GM23338 (cell line): ENCODE measurements around the gene ZHX3. TPM values are rescaled to one million over a fixed set of nuclear protein-coding genes. Genes with fewer than 3 reads are reported as not detected.

Source experiments
- ATAC-seq: fragments of 200-7000 bp; cut with Tn5 transposase; 3 replicates; pipeline ENCODE4 v1.9.1; 2020
- DNase-seq: peaks from one replicate; pipeline ENCODE4 v3.0.0-alpha.2; 2015; ENCODE audit warnings: low spot score
- H2AFZ ChIP-seq: fragments of 200-600 bp; sonication (generic); 2 replicates; pipeline ENCODE4 v1.8.0; 2016; ENCODE audit warnings: antibody characterized with exemption, mild to moderate bottlenecking, moderate library complexity
- H3F3A ChIP-seq: fragments of 200-600 bp; sonication (generic); replicated peaks from 2 replicates; pipeline ENCODE4 v1.8.0; 2017; ENCODE audit warnings: antibody characterized with exemption, mixed run types, low read depth
- H3K27ac ChIP-seq: fragments of 200-600 bp; sonication (generic); 2 replicates; pipeline ENCODE4 v1.6.1; 2016; ENCODE audit warnings: low read depth
- H3K27me3 ChIP-seq: fragments of 200-600 bp; sonication (generic); 2 replicates; pipeline ENCODE4 v1.8.0; 2016; ENCODE audit warnings: mild to moderate bottlenecking, mixed run types, moderate library complexity; ENCODE audit not compliant: insufficient read depth
- H3K36me3 ChIP-seq: fragments of 200-600 bp; sonication (generic); 2 replicates; pipeline ENCODE4 v1.8.0; 2016; ENCODE audit warnings: mild to moderate bottlenecking; ENCODE audit not compliant: insufficient read depth
- H3K4me1 ChIP-seq: fragments of 200-600 bp; sonication (generic); 2 replicates; pipeline ENCODE4 v1.8.0; 2016; ENCODE audit warnings: mild to moderate bottlenecking, moderate library complexity; ENCODE audit not compliant: insufficient read depth
- H3K4me2 ChIP-seq: fragments of 200-600 bp; sonication (generic); 2 replicates; pipeline ENCODE4 v1.7.1; 2017; ENCODE audit warnings: mixed run types
- H3K4me3 ChIP-seq: fragments of 200-600 bp; sonication (generic); 2 replicates; pipeline ENCODE4 v1.6.1; 2016; ENCODE audit warnings: mixed run types
- H3K79me2 ChIP-seq: fragments of 200-600 bp; sonication (generic); replicated peaks from 2 replicates; pipeline ENCODE4 v1.8.0; 2017; ENCODE audit warnings: mild to moderate bottlenecking; ENCODE audit not compliant: insufficient read depth
- H3K9me2 ChIP-seq: fragments of 200-600 bp; sonication (generic); 2 replicates; pipeline ENCODE4 v1.8.0; 2017; ENCODE audit not compliant: insufficient read depth
- H4K20me1 ChIP-seq: fragments of 200-600 bp; sonication (generic); replicated peaks from 2 replicates; pipeline ENCODE4 v1.8.0; 2017; ENCODE audit warnings: mild to moderate bottlenecking; ENCODE audit not compliant: insufficient read depth
- H3K27ac Mint-ChIP-seq: 2 replicates; pipeline ENCODE4 v1.8.0; 2020; ENCODE audit warnings: inconsistent platforms, mild to moderate bottlenecking, moderate library complexity, mixed read lengths
- H3K27me3 Mint-ChIP-seq: 3 replicates; pipeline ENCODE4 v1.8.0; 2022; ENCODE audit warnings: low read depth, mild to moderate bottlenecking, moderate library complexity, mixed read lengths, inconsistent platforms; ENCODE audit not compliant: insufficient read depth, poor library complexity
- H3K36me3 Mint-ChIP-seq: 3 replicates; pipeline ENCODE4 v1.8.0; 2021; ENCODE audit warnings: low read depth, mild to moderate bottlenecking, inconsistent platforms, moderate library complexity, mixed read lengths
- H3K4me1 Mint-ChIP-seq: 3 replicates; pipeline ENCODE4 v1.8.0; 2020; ENCODE audit warnings: mild to moderate bottlenecking, inconsistent platforms, mixed read lengths
- H3K4me3 Mint-ChIP-seq: 3 replicates; pipeline ENCODE4 v1.8.0; 2021; ENCODE audit warnings: moderate library complexity, mild to moderate bottlenecking, inconsistent platforms, mixed read lengths
- H3K9me3 Mint-ChIP-seq: 3 replicates; pipeline ENCODE4 v1.8.0; 2020; ENCODE audit warnings: moderate library complexity, mild to moderate bottlenecking, inconsistent platforms, mixed read lengths
- CREB1 ChIP-seq: fragments of 250-450 bp; sonication (Bioruptor Pico); IDR thresholded peaks from 2 replicates; pipeline ENCODE4 v1.5.0; 2020; ENCODE audit warnings: low read depth, mild to moderate bottlenecking, moderate library complexity
- EZH2 ChIP-seq: fragments of 200-600 bp; sonication (generic); IDR thresholded peaks from one replicate; pipeline ENCODE4 v1.8.0; 2017; ENCODE audit warnings: antibody characterized with exemption, mild to moderate bottlenecking, low read depth; ENCODE audit not compliant: unreplicated experiment
- EZH2phosphoT487 ChIP-seq: fragments of 200-600 bp; sonication (generic); IDR thresholded peaks from one replicate; pipeline ENCODE4 v1.8.1; 2018; ENCODE audit warnings: antibody characterized with exemption; ENCODE audit not compliant: unreplicated experiment
- JUNB ChIP-seq: IDR thresholded peaks from one replicate; pipeline ENCODE4 v1.6.1; 2016; ENCODE audit warnings: antibody characterized with exemption; ENCODE audit not compliant: unreplicated experiment
- NANOG ChIP-seq: IDR thresholded peaks from 2 replicates; pipeline ENCODE4 v1.6.1; 2016; ENCODE audit warnings: antibody characterized with exemption, borderline replicate concordance
- STAT1 ChIP-seq: IDR thresholded peaks from one replicate; pipeline ENCODE4 v1.6.1; 2016; ENCODE audit warnings: antibody characterized with exemption; ENCODE audit not compliant: unreplicated experiment
- ZNF114 ChIP-seq: fragments of 250-450 bp; sonication (Bioruptor Pico); IDR thresholded peaks from 2 replicates; pipeline ENCODE4 v1.5.0; 2020; ENCODE audit warnings: mild to moderate bottlenecking, moderate library complexity
- ZNF331 ChIP-seq: fragments of 250-450 bp; sonication (Bioruptor Pico); IDR thresholded peaks from 2 replicates; pipeline ENCODE4 v1.5.0; 2020; ENCODE audit warnings: low read depth, mild to moderate bottlenecking, moderate library complexity
- polyA plus RNA-seq: library from polyadenylated mRNA; unstranded; fragments of >200 nt; fragmentation: Nextera tagmentation; extraction: Ambion mirVana; gene quantifications from 2 replicates; pipeline ENCODE4 v1.2.1, GENCODE V29; 2016
- total RNA-seq: library from RNA; depleted of rRNA; stranded (reverse); fragments of >200 nt; shearing (Covaris generic); gene quantifications from 2 replicates; pipeline ENCODE4 v1.2.3, GENCODE V29; 2014
- TF ChIP-seq, protein P1 (sequence below): IDR thresholded peaks from one replicate; pipeline ENCODE4 v1.6.1; 2018; ENCODE audit warnings: antibody characterized with exemption; ENCODE audit not compliant: unreplicated experiment
- TF ChIP-seq, protein P2 (sequence below), 2 experiments: fragments of 200-600 bp in 1 of 2; sonication (generic) in 1 of 2; conservative IDR thresholded peaks; 2 replicates each; pipeline versions ENCODE4 v1.5.1 to v1.6.1; 2016 to 2017; ENCODE audit warnings: antibody characterized with exemption in 2 of 2, low read depth in 2 of 2, mild to moderate bottlenecking in 2 of 2, moderate library complexity in 1 of 2
- TF ChIP-seq, protein P3 (sequence below): IDR thresholded peaks from 2 replicates; pipeline ENCODE4 v1.6.1; 2016; ENCODE audit warnings: antibody characterized with exemption

ZHX3 gene
- total and polyA plus RNA-seq, 2 experiments from 2014 or later: 1.7 to 2.8 TPM

DNA sequence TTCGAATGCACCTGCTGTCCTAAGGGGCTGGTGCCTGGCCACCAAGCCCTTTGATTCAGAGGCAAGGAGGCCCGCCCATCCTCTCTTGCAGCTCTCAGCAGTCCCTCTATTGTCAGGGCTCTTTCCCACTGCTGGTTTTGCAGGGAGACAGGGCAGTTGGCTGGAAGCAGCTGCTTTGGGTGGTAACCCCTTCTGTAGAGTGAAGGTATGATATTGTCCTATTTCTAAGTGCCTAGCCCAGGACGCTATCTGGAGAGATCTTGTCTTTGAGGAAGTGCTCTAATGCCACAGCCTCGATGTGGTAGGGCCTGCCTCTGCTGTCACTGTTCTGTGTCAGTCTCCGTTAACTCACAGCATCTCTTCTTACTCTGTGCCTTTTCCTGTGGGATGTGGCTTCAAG lies 174.6 kb downstream of the ZHX3 start:
- H3K27ac ChIP-seq: no peak overlapping the region
- H3K9me2 ChIP-seq: no peaks in the 10 kb centered on the region
- H3K36me3 ChIP-seq: no peaks in the 10 kb centered on the region
- DNase-seq (no peak), ATAC-seq (no peak)
- peaks cover 100% of the 10 kb centered on the region for H3K79me2 ChIP-seq
- peaks cover 39% of the 10 kb centered on the region for H3K4me1 ChIP-seq
- Mint-ChIP-seq H3K9me3 (no peaks in the 10 kb centered on the region), H3K36me3 (peaks cover 29% of the 10 kb centered on the region), H3K27me3 (peaks cover 5% of the 10 kb centered on the region), H3K4me1 (peaks cover 65% of the 10 kb centered on the region), H3K27ac (no peak overlapping the region; the same call in 1 of the 2 replicates), H3K4me3 (no peak overlapping the region; the same call in 2 of the 3 replicates)
- no peaks in the 10 kb centered on the region for H3K27me3 ChIP-seq
- H2AFZ ChIP-seq: no peak overlapping the region
- H3K4me3 ChIP-seq: no peak overlapping the region
- H3K4me2 ChIP-seq: no peak overlapping the region
- H4K20me1 ChIP-seq: peaks cover 72% of the 10 kb centered on the region
- H3F3A ChIP-seq: no peaks in the 10 kb centered on the region
- TF ChIP-seq EZH2 (no peak), NANOG (no peak), ZNF331 (CRISPR knock-in tag) (no peak), EZH2phosphoT487 (no peak), CREB1 (no peak), STAT1 (no peak)
- TF ChIP-seq, protein P1, sequence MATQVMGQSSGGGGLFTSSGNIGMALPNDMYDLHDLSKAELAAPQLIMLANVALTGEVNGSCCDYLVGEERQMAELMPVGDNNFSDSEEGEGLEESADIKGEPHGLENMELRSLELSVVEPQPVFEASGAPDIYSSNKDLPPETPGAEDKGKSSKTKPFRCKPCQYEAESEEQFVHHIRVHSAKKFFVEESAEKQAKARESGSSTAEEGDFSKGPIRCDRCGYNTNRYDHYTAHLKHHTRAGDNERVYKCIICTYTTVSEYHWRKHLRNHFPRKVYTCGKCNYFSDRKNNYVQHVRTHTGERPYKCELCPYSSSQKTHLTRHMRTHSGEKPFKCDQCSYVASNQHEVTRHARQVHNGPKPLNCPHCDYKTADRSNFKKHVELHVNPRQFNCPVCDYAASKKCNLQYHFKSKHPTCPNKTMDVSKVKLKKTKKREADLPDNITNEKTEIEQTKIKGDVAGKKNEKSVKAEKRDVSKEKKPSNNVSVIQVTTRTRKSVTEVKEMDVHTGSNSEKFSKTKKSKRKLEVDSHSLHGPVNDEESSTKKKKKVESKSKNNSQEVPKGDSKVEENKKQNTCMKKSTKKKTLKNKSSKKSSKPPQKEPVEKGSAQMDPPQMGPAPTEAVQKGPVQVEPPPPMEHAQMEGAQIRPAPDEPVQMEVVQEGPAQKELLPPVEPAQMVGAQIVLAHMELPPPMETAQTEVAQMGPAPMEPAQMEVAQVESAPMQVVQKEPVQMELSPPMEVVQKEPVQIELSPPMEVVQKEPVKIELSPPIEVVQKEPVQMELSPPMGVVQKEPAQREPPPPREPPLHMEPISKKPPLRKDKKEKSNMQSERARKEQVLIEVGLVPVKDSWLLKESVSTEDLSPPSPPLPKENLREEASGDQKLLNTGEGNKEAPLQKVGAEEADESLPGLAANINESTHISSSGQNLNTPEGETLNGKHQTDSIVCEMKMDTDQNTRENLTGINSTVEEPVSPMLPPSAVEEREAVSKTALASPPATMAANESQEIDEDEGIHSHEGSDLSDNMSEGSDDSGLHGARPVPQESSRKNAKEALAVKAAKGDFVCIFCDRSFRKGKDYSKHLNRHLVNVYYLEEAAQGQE: no peak
- TF ChIP-seq, protein P2, sequence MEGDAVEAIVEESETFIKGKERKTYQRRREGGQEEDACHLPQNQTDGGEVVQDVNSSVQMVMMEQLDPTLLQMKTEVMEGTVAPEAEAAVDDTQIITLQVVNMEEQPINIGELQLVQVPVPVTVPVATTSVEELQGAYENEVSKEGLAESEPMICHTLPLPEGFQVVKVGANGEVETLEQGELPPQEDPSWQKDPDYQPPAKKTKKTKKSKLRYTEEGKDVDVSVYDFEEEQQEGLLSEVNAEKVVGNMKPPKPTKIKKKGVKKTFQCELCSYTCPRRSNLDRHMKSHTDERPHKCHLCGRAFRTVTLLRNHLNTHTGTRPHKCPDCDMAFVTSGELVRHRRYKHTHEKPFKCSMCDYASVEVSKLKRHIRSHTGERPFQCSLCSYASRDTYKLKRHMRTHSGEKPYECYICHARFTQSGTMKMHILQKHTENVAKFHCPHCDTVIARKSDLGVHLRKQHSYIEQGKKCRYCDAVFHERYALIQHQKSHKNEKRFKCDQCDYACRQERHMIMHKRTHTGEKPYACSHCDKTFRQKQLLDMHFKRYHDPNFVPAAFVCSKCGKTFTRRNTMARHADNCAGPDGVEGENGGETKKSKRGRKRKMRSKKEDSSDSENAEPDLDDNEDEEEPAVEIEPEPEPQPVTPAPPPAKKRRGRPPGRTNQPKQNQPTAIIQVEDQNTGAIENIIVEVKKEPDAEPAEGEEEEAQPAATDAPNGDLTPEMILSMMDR (conservative IDR thresholded peaks at IDR 0.05; ENCODE audit: low read depth in 2 of 2): no peak
- TF ChIP-seq, protein P3, sequence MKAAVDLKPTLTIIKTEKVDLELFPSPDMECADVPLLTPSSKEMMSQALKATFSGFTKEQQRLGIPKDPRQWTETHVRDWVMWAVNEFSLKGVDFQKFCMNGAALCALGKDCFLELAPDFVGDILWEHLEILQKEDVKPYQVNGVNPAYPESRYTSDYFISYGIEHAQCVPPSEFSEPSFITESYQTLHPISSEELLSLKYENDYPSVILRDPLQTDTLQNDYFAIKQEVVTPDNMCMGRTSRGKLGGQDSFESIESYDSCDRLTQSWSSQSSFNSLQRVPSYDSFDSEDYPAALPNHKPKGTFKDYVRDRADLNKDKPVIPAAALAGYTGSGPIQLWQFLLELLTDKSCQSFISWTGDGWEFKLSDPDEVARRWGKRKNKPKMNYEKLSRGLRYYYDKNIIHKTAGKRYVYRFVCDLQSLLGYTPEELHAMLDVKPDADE: no peak

DNA sequence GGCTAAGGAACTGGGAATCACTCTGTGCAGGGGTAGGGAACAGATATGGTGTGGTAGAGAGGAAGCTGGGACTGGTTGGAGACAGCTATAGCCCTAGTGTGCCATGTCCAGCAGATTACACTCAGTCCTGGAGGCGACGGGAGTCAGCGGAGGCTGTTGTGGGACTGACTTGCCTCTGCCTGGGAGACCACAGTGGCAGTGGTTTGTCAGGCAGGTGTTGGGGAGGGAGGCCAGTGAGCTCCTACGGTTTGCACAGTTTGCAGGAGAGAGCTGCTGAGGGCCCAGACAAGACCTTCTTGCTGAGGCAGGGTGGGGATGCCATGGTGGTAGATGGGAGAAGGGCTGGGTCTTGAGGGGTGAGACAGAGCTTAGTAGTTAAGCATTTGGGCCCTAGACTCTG lies 175.3 kb downstream of the ZHX3 start:
- Histone ChIP-seq H4K20me1 (peaks cover 65% of the 10 kb centered on the region), H3K4me1 (peaks cover 39% of the 10 kb centered on the region), H3K27ac (no peak overlapping the region), H3K36me3 (no peaks in the 10 kb centered on the region), H3K4me3 (no peak overlapping the region), H3K9me2 (no peaks in the 10 kb centered on the region), H2AFZ (no peak overlapping the region), H3K27me3 (no peaks in the 10 kb centered on the region), H3F3A (no peaks in the 10 kb centered on the region), H3K79me2 (peaks cover 94% of the 10 kb centered on the region), H3K4me2 (no peak overlapping the region)
- Mint-ChIP-seq H3K27me3 (peaks cover 6% of the 10 kb centered on the region), H3K36me3 (peaks cover 29% of the 10 kb centered on the region), H3K9me3 (no peaks in the 10 kb centered on the region), H3K4me3 (no peak overlapping the region), H3K27ac (no peak overlapping the region), H3K4me1 (peaks cover 63% of the 10 kb centered on the region)
- ATAC-seq: no peak
- no peak for DNase-seq
- TF ChIP-seq ZNF114 (no peak), JUNB (no peak), CREB1 (no peak)
- TF ChIP-seq, protein P3: no peak
